GM19035 (cell line): ENCODE measurements around the gene MKNK1.

Source experiments
- ATAC-seq: cut with Tn5 transposase; IDR thresholded peaks from one replicate; pipeline ENCODE4 v1.9.1; 2021; ENCODE audit not compliant: unreplicated experiment

MKNK1 gene

DNA sequence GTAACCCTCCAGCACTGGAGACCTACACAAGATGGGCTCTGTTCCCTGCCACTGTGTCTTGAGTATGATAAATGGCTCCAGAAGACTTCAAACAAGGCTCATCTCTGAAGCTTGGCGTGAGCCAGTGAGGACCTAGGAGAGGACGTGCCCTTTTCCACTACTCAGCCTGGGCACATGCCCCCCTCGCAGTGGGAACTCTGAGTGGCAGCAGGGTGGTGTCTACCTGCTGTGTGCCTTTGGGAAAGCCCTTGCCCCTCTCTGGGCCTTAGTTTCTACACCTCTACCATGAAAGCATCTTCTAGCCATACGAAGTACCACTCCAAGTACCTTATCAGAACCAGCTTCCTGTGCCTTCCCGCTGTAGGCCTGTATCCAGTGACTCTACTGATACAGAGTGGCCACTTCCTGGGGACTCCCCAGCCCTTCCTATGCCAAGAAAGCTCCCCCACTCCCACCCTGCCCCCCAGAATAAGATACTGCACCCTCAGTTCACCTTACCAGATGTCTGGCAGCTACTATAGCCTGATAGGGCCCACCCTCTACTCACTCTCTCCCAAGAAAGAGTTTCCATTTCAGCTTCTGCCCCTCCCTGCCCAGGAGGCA is 15.7 kb upstream of the MKNK1 start:
- no peak for ATAC-seq

GRCh38 chr1:46618754-46619415 is 14.8 kb upstream of the MKNK1 start:
- no peak for ATAC-seq

DNA sequence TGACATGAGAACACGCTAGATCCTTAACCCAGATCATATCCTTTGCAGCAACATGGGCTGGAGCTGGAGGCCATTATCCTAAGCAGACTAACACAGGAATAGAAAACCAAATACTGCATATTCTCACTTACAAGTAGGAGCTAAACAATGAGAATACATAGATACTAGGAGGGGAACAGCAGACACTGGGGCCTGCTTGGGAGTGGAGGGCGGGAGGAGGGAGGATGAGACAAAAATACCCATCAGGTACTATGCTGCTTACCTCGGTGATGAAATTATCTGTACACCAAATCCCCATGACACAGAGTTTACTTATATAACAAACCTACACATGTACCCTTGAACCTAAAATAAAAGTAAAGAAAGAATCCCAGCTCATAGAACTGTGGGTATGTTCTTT is 13.8 kb upstream of the MKNK1 start:
- ATAC-seq, result no peak

DNA sequence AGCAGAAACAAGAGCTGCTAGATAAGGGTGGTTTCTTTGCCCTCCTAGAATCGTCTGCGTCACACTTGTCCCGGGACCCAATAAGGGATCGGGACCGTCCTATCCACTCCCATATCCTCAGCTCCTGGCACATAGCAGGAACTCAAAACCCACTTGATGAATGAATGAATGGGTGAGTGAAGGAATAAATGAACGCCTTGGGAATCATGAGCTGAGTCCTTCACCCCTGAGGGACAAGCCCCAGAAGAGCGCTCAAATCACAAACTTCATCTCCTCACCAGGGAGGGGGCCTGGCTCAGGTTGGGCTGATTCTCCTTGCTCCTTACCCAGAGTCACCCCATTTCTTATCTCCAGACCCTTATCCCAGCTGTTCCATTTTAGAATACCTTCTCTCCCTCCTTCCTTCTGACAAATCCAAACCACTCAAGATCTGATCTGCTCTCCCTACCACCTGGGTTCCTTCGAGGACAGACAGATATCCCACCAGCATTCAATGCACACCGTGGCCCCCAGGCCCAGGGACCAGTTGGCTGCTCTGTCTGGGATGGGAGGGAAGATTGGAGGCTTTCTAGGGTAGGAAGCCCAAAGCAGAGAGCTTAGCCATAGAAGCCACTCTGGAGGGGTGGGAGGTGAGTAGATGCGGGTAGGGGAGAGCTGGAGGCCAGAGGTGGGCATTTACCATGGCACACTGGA is 13.2 kb upstream of the MKNK1 start:
- ATAC-seq, result no peak

GRCh38 chr1:46616277-46617107 is 12.4 kb upstream of the MKNK1 start, which contains the start of gene MOB3C:
MOB3C (minus strand) TSS chr1:46616811; CDS start chr1:46613321, 3,490 bp downstream.
- peak; percentile 72 for ATAC-seq

DNA sequence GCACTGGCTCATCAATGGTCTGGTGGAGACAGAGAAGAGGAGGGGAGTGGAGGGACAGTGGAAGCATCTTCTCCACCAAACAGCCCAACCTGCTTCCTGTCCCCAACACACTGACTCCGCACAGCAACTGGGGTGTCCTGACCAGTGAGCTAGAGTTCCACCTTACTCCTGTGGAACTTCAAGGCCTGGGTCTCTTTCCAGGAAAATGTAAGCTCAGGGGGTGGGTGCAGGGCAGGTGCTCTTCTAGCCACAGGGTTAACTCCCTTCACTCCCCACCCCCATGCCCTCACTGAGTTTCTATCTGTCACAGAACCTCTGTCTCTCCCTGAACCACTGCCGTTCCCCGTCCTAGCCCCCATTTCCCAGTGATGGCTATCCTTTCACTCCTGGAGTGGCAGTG is 11.7 kb upstream of the MKNK1 start:
- no peak for ATAC-seq

DNA sequence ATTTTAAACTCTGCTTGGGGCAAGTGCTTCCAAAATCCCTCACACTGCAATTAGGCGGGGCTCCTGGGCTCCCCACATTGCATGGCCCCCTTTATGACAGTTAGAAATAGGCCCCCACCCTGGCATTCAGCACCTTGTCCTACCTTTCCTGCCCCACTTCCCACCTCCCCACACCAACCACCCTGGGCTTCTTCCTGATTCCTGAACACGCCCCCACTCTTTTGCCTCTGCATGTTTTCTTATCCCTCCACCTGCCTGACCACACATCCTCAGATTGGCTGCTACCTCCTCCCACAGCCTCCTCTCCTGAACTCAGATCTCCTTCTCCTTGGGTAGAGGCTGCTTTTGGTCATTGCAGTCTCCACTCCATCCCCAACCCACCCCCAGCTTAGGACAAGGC is 11.0 kb upstream of the MKNK1 start:
- no peak for ATAC-seq

- no peak for ATAC-seq
Measured at GRCh38 chr1:46614604-46614984, 10.5 kb upstream of the MKNK1 start.

DNA sequence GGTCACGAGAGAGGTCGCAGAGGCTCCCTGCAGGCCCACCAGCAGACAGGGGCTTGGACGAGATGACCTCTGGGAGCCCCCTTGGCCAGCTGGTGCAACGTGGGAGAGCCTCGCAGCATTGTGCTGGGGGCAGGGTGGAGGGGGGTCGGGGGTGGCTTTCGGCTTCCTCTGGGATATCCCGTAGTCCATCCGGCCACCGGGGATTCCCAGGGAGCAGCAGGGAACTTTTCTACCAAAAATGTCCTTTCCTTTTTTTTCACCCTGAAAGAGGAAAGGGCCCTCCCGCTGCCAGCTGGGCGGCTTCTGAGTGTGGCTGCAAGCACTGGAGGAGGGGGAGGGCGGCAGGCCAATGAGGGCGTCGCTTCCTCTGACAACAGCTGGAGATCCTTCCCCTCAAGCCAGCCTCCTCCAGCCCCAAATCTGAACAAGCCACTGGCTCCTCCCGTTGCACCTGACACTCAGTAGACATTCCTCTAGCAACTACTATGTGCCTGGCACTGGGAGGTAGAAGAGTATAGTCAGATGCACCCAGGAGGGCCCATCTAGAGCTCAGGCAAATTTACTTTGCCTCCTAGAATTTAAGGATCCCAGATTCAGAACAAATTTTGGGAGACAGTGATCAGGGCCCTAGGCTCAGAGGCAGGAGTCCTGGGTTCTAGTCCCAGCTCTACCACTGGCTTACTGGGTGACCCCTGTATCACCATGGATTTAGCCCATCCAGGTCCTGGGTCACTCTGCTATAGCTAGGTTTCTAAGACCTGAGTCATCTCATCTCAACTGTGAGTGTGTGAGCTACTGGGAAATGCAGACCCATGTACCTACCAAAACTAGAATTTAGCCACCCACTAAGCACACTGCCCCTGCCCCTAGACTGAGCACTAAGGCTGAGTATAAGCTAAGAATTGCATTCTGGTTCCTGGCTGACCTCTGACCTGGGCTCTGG is 9.9 kb upstream of the MKNK1 start:
- no peak for ATAC-seq

GRCh38 chr1:46612937-46613660 is 9.0 kb upstream of the MKNK1 start:
- no peak for ATAC-seq

DNA sequence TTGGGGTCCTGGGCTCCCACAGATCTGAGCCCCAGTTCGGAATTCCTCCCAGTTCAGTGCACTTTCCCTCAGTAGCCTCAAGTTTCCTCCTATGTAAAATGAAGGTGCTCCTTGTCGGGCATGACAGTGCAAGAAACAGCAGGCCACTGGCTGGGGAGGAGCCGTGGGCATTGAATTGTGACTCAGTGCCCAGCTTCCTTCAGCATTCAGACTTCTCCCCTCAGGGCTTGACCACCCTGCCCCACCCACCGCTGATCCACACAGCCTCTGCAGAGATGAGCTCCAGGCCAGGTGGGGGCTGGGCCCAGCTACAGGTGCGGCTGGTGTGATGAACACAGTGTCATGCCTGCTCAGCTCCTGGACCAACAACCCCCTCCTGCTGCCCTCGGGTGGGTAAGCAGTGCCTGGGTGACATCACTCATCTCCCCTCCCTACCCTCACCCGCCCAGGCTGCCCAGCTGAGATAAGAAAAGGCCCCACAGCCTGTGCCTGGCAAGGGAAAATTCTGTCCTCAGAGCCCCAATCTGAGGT is 7.7 kb upstream of the MKNK1 start:
- no peak for ATAC-seq

- ATAC-seq, result no peak
Measured at GRCh38 chr1:46607345-46608130, 3.5 kb upstream of the MKNK1 start.

DNA sequence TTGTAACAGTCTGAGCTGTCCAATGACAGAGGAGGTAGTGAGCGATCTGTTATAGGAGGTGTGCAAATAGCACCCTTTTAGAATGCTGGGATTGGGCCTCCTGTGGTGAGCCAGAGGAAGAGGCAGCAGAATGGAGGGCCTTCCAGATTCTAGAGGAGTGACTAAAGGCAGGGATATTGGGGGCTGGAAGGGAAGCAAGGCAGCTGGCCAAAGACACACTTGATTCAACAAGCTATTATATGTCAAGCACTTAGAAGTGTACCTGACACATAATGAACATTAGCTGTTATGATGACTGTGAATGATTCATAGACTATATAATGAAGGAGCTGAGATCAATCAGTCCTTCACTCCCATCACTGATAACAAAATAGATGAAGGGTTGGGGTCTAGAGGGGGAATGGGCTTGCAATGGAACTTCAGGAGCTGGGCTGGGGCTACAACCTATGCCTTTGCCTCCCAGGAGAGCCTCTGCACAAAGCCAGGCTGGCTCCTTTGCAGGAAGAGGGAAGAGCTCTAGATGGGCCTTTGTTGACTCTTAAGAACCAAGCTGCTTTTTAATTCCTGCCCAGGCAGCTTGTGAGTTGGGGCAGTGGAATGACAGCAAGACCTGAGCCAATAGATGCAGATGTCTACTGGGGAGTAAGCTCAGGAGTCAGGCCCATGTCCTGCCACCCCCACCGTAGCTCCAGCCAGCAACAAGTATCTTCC is 2.3 kb upstream of the MKNK1 start:
- no peak for ATAC-seq

DNA sequence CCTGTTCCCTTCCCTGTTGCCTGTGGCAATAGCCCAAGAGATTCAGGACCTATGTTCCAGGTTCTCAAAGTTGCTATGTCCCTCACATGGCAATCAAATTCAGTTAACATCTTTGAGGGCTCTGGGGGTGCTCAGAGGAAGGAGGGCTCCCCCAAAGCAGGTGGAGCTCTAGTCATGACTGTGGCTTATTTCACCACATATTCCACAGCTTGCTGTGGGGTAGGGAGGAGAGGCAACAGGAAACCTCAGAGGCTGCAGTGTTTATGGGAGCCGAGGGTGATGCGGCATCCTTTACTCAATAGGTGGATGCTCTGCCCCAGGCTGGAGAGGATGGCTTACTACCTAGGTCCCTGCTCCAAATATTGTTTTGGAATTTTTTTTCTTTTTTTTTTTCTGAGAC is 1.2 kb upstream of the MKNK1 start:
- no peak for ATAC-seq

GRCh38 chr1:46603481-46603857 is 599 bp downstream of the MKNK1 start:
- ATAC-seq, result no peak

DNA sequence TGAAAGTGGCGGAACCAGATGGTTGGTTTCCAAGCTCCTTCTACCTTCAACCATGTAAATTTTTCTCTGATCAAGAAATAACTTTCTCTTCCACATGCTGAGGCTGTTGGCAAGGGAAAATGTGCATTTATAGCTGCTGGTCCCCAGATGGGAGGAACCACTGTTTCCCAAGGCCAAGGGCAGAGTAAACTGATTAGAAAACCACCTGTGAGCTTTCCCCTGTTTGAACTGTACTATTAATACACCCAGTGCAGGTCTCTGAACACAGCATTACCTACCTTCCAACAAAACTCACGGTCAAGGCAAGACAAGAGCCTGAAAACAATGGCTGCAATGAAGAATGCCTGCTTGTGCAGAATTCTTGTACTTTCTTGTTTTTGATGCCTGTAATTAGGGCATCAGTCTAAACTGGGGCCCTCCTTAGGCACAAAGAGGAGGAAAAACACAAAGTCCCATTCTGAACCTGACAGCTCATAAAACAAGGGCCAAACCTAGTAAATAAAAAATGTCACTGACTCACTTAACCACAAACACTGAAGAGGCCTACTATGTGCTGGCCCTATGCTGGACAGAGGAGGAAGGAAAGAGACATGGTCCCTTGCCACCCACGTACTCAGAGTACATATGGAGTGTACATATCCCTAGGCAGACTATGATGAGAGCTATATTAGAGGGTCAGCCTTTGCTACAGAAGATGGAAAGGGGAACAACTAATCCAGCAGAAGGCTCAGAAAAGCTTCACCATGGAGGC is 2.6 kb downstream of the MKNK1 start:
- ATAC-seq, result no peak
